Inferior parietal cortex (tissue), 1 donor: ENCODE data around the gene ZNF524.

Experiments used
- DNase-seq: peaks from one replicate; pipeline ENCODE4 v3.0.0-alpha.2; 2016; ENCODE audit errors: extremely low spot score

Gene ZNF524

DNA sequence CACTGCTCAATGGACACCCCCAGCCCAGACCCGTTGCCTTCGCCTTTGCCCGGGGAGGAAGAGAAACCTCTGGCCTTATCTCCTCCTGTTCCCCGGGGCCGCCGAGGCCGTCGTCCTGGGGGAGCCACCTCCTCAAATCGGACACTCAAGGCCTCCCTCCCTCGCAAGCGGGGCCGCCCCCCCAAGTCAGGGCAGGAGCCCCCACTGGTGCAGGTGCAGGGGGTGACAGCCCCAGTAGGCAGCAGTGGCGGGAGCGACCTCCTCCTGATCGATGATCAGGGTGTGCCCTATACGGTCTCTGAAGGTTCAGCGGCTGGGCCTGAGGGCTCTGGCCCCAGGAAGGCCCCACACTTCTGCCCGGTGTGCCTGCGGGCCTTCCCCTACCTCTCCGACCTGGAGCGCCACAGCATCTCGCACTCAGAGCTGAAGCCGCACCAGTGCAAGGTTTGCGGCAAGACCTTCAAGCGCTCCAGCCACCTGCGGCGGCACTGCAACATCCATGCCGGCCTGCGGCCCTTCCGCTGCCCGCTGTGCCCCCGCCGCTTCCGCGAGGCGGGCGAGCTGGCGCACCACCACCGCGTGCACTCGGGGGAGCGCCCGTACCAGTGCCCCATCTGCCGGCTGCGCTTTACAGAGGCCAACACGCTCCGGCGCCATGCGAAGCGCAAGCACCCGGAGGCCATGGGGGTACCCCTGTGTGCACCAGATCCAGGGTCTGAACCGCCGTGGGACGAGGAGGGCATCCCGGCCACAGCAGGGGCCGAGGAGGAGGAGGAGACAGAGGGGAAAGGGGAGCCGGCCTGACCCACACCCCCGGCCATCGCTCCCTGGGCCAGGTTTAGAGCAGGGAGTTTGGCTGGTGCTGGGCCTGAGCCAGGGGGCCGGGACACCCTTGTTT lies 2.3 kb downstream of the ZNF524 start:
- DNase-seq: no peak

DNA sequence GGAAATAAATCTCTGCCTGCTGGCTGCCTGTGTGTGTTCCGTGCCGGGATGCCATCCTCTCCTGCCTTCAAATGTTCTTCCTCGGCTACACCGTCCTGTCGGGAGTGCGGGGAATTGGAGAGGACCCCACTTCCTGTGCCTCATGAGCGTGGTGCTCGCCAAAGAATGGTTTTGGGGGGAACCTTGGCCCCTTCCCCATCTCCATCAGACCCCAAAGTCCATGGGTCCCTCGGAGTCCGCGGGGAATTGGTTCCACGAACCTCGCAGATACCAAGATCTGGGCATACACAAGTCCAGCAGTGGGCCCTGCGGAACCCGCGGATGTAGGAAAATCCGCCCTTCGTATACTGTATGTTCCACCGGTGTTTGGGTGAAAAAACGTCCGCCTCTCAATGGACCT lies 3.0 kb downstream of the ZNF524 start:
- no peak for DNase-seq

DNA sequence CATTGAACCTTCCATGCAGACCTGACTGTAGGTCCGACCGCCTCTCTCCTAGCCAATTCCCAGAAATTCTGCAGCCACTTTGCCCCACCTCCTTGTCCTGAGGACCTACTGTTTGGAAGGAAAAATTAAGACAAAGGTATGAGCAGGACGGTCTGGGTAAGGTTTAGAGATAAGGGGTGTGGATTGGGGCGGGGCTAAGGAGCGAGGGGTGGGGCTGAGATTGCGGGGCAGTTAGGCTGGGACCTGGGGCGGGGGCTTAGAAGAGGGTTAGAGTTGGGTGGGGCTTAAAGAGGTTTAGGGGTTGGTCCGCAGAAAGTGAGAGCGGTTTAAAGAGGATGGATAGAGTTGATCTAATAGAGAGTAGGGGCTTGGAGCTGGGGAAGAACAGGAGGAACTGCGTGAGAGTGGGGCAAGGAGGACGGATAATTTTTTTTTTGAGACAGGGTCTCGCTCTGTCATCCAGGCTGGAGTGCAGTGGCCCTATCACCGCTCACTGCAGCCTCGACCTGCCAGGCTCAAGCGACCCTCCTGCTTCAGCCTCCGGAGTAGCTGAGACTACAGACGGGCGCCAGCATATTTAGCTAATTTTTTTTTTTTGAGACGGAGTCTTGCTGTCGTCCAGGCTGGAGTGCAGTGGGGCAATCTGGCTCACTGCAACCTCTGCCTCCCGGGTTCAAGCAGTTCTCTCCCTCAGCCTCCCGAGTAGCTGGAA lies 3.6 kb downstream of the ZNF524 start:
- DNase-seq: no peak

DNA sequence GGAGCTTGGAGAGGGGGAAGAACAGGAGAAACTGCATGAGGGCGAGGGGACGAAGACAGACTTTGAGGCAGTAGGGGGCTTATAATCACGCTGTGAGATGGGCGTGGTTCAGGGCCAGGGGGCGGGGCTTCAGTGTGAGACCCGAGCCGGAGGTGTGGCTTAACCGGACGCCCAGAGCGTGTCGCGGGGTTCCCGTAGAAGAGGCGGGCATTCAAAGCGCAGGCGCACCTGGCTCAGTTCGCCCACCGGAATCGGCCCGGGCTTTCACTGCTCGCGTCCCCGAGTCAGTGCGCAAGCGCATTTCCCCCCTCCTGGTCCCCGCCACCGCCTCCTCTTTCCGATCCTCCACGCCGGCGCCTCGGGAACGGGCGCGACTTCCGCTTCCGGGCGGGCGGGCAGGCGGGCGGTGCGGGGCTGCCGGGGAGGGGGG lies 5.1 kb downstream of the ZNF524 start:
- DNase-seq: peak; percentile 95

DNA sequence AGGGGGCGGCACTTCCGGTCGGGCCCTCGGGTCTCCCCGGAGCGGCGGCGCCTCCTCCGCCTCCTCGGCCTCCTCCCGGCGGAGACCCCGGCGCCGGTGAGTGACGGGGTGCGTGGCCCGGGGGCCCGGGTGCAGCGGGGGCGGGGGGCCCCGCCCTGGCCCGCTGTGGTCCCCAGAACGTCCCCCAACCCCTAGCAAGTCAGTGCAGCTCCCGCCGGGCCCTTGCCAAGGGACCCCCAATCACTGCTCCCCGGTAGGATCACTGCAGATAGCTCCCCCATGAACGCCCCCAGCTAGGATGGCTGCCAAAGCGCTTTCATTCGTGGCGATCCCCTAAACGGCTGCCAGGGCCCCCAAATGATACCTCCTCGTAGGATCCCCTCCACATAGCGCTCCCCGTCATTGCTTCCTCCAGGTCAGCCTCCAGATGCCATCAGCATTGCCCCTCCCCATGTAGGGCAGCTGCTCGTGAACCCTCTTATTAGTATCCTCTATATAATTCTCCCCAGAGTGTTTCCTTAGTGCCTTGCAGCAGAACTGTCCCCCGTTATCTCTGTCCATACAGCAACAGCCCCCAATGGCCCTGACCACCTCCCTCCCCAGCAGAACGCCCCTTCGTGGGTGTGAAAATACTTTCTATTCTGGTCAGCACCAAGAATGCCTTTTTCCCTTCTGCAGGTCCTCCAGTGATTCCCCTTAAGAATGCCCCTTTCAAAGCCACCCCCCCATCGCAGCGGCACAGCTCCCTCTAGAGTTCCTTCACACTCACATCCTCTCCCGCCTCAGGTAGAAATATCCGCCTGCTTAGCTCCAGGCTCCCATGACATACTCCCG lies 5.8 kb downstream of the ZNF524 start, which contains the start of gene ZNF865:
TSS of gene ZNF865 (plus strand) at position 11 of the 834 bp plus-strand sequence. CDS start 7,972 bp downstream, outside the sequence.
- DNase-seq: peak; percentile 54

DNA sequence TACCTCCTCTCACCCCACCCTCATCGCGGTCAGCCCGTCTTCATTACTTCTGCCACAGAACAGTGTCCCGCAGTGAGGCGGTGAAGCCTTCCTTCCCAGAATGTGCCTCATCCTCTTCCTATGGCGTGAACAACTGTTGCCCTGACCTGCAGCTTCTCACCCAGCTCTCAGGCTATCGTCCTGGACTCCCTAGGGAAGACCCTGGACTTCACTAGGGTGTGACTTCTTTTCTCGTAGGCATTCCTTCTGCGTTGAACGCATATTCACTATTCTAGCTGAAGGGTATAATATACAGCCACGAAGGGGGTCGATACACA lies 6.3 kb downstream of the ZNF524 start:
- no peak for DNase-seq

DNA sequence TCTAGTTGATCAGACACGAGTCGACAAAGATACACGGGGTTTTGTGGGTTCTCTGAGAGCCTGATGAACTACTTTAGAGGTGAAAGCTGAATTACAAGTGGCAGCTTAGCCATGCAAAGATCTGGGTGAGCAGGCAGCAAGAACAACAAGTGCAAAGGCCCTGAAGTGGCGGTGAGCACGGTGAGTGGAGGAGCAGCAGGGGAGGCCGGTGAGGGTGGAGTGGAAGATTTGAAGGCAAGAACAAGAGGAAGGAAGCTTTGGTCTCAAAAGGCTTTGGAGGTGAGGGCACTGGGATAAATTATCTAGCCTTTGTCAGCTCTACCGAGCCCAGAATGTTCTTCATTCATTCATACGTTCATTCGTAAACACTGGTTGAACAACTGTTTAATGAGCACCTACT lies 6.7 kb downstream of the ZNF524 start:
- no peak for DNase-seq

DNA sequence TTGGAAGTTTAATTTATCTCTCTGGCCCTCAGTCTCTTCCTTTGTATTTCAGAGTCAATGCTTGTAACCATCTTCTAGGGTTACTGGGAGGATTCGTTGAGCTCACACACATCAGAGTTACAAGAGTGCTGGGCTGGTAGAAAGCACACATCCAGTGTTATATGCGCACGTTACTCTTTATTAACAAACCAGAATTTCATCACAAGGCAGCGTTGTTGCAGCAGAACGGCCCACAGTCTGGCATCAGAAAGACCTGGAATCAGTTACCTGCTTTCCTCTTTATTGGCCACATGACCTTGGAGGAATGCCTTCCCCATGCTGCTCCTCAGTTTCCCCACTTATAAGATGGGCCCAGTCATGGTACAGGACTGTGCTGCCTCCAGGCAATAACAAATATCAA lies 9.2 kb downstream of the ZNF524 start:
- DNase-seq: no peak

DNA sequence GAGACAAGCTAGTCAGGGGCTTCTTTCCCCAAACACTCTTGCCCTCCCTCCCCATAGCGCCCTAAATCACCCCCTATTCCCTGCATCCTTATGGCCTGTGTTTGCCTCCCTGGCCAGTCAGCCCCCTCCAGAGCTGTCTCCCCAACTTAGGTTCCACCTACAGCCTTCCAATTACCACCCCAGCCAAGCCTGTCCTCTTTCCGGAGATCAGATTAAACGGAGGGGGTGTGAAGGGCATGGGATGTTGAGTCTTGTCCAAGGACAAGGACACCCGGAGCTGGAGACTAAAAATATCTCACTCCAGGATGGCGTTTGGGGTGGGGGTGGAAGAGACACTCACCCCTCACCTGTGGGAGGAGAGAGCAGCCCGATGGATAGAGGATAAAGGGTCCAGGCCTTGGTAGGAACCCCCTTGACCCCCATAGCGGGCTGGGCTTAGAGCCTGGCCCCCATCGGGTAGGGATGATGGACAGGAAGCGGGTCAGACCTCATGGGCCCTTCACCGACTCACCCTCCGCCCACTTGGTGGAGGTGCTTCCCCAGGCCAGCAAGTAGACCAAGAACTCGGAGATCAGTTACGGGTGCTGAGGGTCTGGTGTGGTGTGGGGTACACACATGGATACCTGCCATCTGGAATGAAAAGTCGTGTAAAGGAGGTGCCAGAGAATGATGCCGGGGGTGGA lies 11.4 kb downstream of the ZNF524 start:
- DNase-seq: no peak

DNA sequence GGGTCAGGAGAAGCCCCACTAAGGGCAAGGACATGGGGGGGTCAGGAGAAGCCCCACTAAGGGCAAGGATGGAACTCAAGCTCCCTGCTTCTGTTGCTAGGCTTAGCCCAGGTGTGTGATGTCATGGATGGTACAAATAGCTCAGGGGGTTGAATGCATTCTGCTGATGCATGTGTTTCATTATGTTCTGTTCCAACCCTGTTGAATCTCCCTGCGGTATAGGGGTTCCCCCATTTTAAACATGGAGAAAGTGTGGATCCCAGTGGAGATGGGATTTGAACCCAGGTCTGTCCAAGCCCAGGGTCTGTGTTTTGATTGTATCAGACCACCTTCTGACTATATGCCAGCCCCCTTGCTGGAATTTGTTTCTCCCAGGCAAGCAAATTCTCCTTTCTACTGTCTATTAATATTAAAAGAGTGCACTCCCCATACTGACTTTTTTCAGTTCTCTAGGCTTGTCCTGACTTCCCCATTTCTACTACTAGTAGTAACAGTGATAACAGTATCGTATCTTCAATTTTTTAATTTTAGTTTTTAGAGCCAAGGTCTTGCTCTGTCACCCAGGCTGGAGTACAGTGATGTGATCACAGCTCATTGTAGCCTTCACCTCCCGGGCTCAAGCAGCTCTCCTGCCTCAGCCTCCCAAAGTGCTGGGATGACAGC lies 12.0 kb downstream of the ZNF524 start:
- DNase-seq: no peak

DNA sequence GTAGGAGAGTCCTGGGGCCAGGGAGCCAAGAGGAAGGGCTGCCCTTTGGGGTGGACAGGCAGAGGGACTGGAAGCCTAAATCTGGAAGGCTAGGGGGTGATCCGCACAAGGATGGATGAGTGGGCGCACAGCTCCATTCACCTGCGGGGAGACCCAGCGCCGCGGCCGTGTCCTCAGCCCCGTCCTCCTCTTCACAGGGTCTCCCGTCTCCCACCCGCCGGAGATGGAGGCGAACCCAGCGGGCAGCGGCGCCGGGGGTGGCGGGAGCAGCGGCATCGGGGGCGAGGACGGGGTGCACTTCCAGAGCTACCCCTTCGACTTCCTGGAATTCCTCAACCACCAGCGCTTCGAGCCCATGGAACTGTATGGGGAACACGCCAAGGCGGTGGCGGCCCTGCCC lies 13.3 kb downstream of the ZNF524 start:
- no peak for DNase-seq

DNA sequence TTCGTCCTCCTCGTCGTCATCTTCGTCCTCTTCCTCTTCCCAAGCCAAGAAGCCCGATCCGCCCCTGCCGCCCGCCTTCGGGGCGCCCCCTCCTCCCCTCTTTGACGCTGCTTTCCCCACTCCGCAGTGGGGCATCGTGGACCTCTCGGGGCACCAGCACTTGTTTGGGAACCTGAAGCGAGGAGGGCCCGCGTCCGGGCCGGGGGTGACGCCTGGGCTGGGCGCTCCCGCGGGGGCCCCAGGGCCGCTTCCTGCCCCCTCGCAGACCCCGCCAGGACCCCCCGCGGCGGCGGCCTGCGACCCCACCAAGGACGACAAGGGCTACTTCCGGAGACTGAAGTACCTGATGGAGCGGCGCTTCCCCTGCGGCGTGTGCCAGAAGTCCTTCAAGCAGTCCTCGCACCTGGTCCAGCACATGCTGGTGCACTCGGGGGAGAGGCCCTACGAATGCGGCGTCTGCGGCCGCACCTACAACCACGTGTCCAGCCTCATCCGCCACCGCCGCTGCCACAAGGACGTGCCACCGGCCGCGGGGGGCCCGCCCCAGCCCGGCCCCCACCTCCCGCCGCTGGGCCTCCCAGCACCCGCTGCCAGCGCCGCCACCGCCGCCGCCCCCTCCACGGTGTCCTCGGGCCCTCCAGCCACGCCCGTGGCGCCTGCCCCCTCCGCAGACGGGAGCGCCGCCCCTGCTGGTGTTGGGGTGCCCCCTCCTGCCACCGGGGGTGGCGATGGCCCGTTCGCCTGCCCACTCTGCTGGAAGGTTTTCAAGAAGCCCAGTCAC lies 14.0 kb downstream of the ZNF524 start:
- DNase-seq: no peak

DNA sequence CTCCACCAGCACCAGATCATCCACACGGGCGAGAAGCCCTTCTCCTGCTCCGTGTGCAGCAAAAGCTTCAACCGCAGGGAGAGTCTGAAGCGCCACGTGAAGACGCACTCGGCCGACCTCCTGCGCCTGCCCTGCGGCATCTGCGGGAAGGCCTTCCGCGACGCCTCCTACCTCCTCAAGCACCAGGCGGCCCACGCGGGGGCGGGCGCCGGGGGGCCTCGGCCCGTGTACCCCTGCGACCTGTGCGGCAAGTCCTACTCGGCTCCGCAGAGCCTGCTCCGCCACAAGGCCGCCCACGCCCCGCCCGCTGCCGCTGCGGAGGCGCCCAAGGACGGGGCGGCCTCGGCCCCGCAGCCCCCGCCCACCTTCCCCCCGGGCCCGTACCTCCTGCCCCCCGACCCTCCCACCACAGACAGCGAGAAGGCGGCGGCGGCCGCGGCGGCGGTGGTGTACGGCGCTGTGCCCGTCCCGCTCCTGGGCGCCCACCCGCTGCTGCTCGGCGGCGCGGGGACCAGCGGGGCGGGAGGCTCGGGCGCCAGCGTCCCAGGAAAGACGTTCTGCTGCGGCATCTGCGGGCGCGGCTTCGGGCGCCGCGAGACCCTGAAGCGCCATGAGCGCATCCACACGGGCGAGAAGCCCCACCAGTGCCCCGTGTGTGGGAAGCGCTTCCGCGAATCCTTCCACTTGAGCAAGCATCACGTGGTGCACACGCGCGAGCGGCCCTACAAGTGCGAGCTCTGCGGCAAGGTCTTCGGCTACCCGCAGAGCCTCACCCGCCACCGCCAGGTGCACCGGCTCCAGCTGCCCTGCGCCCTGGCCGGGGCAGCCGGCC lies 14.8 kb downstream of the ZNF524 start:
- DNase-seq: no peak

DNA sequence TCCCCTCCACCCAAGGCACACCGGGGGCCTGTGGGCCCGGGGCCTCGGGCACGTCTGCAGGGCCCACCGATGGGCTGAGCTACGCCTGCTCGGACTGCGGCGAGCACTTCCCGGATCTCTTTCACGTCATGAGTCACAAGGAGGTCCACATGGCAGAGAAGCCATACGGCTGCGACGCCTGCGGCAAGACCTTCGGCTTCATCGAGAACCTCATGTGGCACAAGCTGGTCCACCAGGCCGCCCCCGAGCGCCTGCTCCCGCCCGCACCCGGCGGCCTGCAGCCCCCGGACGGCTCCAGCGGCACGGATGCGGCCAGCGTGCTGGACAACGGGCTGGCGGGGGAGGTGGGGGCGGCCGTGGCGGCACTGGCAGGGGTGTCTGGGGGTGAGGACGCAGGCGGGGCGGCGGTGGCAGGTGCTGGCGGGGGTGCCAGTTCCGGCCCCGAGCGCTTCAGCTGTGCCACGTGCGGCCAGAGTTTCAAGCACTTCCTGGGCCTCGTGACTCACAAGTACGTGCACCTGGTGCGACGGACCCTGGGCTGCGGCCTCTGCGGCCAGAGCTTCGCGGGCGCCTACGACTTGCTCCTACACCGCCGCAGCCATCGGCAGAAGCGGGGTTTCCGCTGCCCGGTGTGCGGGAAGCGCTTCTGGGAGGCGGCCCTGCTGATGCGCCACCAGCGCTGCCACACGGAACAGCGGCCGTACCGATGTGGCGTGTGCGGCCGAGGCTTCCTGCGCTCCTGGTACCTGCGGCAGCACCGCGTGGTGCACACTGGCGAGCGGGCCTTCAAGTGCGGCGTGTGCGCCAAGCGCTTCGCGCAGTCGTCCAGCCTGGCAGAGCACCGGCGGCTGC lies 15.7 kb downstream of the ZNF524 start:
- DNase-seq: no peak

DNA sequence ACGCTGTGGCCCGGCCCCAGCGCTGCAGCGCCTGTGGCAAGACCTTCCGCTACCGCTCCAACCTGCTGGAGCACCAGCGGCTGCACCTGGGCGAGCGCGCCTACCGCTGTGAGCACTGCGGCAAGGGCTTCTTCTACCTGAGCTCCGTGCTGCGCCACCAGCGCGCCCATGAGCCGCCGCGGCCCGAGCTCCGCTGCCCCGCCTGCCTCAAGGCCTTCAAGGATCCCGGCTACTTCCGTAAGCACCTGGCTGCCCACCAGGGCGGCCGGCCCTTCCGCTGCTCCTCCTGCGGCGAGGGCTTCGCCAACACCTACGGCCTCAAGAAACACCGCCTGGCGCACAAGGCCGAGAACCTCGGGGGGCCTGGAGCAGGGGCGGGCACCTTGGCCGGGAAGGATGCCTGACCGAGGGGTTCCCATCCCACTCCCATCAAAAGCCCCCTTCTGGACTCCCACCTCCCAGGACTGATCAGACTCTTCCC lies 16.3 kb downstream of the ZNF524 start:
- DNase-seq: no peak

DNA sequence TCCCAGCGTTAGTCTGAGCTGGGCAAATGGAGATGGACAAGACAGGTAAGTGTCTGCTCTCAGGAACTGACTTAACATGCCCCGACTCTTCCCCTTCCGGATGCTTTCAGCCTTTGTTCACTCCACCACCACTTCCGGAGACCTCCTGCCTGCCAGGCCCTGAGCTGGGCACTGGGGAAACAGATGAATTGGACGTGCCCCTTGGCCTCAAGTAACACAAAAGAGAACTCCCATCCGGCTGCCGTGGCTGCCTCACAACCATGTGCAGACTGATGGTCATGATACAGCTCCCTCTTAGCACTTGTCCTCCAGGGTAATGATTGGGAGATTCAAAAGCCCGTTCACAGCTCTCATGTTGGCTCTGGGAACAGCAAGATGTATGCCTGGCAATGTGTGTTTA lies 17.3 kb downstream of the ZNF524 start:
- DNase-seq: no peak

DNA sequence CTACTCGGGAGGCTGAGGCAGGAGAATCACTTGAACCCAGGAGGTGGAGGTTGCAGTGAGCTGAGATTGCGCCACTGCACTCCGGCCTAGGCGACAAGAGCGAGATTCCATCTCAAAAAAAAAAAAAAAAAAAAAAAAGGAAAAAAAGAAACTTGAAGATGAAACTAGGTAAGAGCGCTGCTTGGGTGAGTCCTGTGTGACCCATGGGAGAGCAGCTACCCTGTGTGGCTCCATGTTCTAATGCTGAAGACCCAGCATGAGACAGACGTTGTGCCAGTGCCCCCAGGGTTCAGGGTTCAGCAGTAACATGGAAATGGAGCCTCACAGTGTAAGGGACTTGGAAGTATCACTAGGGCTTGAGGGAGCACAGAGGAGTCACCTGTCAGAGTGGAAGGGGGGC lies 18.3 kb downstream of the ZNF524 start:
- DNase-seq: no peak

DNA sequence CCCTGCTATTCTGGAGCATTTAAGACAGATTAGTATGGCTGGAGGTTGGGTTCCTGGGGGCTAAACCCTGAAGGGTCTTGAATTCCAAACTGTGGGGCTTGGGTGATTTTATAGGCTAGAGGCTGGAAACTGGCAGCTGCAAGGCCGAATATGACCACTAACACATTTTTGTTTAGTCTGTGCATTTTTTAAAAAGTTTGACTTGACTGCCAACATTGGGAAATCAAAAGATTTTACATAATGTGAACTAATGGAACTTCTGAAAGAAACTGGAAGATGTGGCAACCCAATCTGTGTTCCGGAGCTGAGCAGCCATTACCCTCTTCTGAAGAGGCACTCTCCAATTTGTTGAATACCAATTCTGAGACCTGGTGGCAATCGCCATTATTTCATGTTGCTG lies 19.2 kb downstream of the ZNF524 start:
- no peak for DNase-seq
